Uterus (tissue), 2 donors: Measurements from ENCODE around the gene ST6GALNAC4.

ENCODE experiments used
- POLR2A ChIP-seq, 2 donors: fragments of 450-650 bp; IDR thresholded peaks; one replicate each; pipeline ENCODE4 v1.6.1; 2016; ENCODE audit warnings: antibody characterized with exemption in 2 of 2, mild to moderate bottlenecking in 1 of 2, moderate library complexity in 1 of 2
- TF ChIP-seq, protein P1 (sequence below), 4 experiments: fragments of 200-600 bp in 2 of 4; fragments of 450-650 bp in 2 of 4; sonication (generic) in 2 of 4; IDR thresholded peaks; one replicate each; pipeline ENCODE4 v1.5.1; 2016 to 2019; ENCODE audit warnings: antibody characterized with exemption in 4 of 4, mild to moderate bottlenecking in 2 of 4, moderate library complexity in 1 of 4

DNA sequence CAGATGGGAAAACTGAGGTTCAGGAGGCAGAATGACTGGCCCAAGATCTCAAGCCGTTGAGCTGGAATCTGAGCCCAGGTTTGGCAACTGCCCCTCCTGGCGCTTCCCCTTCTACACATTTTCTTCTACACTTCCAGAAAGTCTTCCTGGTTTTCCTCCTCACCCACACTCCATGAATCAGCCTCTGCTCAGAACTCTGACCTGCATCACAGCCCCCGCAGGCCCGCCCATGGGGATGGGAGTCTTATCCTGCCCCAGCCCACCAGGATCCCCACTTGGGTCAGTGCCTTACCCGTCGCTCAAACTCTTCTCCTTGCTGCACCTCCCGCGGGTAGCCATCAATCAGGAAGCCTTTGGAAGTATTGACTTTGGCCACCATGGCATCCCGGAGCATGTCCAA is 45.3 kb downstream of the ST6GALNAC4 start:
- TF ChIP-seq, protein P1, sequence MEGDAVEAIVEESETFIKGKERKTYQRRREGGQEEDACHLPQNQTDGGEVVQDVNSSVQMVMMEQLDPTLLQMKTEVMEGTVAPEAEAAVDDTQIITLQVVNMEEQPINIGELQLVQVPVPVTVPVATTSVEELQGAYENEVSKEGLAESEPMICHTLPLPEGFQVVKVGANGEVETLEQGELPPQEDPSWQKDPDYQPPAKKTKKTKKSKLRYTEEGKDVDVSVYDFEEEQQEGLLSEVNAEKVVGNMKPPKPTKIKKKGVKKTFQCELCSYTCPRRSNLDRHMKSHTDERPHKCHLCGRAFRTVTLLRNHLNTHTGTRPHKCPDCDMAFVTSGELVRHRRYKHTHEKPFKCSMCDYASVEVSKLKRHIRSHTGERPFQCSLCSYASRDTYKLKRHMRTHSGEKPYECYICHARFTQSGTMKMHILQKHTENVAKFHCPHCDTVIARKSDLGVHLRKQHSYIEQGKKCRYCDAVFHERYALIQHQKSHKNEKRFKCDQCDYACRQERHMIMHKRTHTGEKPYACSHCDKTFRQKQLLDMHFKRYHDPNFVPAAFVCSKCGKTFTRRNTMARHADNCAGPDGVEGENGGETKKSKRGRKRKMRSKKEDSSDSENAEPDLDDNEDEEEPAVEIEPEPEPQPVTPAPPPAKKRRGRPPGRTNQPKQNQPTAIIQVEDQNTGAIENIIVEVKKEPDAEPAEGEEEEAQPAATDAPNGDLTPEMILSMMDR (IDR thresholded peaks at IDR 0.05) = no peak
- no peak for TF ChIP-seq POLR2A (IDR thresholded peaks at IDR 0.05)
